ENCODE data around the gene BCL2.

BCL2 gene

DNA sequence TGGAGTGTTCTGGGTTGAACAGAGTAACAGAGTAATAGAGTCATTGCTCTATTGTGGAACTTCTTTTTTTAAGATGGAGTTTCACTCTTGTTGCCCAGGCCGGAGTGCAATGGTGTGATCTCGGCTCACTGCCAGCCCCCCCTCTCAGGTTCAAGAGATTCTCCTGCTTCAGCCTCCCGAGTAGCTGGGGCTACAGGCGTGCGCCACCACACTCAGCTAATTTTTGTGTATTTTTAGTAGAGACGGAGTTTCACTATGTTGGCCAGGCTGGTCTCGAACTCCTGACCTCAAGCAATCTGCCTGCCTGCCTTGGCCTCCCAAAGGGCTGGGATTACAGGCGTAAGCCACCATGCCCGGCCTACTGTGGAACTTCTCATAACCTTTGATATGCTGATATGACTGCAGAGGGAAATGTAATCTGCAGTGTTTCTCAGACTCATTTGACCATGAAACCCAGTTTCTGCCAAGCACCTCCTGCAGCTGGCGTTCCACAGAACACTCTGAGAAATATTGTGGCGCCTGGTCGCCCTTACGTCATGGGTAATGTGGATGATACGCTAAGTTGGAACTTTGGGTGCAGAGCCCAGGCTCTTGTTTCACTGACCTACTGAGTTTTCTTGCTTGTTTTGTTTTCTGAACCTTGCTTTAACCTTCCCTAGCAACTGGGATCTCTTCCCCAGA is 213.8 kb downstream of the BCL2 start:
- Histone ChIP-seq H3K27ac (ENCODE audit: low read depth, low read length) (no peak overlapping the region), H3K27me3 (ENCODE audit: control insufficient read depth, insufficient read depth, low read length) (peaks cover under 1% of the 10 kb centered on the region), H3K36me3 (ENCODE audit: control insufficient read depth, insufficient read depth, low read length) (no peaks in the 10 kb centered on the region), H3K9ac (ENCODE audit: low read length) (no peak overlapping the region), H3K4me1 (ENCODE audit: control insufficient read depth, insufficient read depth, low read length) (no peaks in the 10 kb centered on the region), H3K4me3 (ENCODE audit: low read length) (no peak overlapping the region)

DNA sequence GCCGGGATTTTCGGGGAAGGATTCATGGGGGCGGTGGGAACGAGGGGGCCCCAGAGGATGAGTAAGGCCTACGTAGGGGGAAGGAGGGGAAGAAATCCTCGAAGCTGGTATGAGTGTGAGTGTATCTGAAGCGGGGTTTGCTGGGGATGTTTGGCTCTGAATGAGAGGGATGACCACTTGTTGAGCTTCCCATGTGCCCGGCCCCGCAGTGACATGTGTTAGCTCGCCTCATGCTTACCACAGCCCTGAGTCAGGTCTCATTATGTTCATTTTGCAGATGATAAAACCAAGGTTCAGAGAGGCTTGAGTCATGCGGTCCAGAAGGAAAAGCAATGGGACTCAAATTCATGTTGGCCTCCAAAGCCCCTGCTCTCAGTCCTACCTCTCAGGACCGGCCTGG is 214.7 kb downstream of the BCL2 start:
- Histone ChIP-seq H3K4me3 (ENCODE audit: low read length) (no peak overlapping the region), H3K27ac (ENCODE audit: low read depth, low read length) (no peak overlapping the region), H3K36me3 (ENCODE audit: control insufficient read depth, insufficient read depth, low read length) (no peaks in the 10 kb centered on the region), H3K4me1 (ENCODE audit: control insufficient read depth, insufficient read depth, low read length) (no peaks in the 10 kb centered on the region), H3K9ac (ENCODE audit: low read length) (no peak overlapping the region), H3K27me3 (ENCODE audit: control insufficient read depth, insufficient read depth, low read length) (peaks cover 3% of the 10 kb centered on the region)

- Histone ChIP-seq H3K4me3 (ENCODE audit: low read length) (no peak overlapping the region), H3K27ac (ENCODE audit: low read depth, low read length) (no peak overlapping the region), H3K36me3 (ENCODE audit: control insufficient read depth, insufficient read depth, low read length) (no peaks in the 10 kb centered on the region), H3K9ac (ENCODE audit: low read length) (no peak overlapping the region), H3K27me3 (ENCODE audit: control insufficient read depth, insufficient read depth, low read length) (peaks cover 3% of the 10 kb centered on the region), H3K4me1 (ENCODE audit: control insufficient read depth, insufficient read depth, low read length) (no peaks in the 10 kb centered on the region)
Observed at GRCh38 chr18:63102941-63103744, 216.4 kb downstream of the BCL2 start.

DNA sequence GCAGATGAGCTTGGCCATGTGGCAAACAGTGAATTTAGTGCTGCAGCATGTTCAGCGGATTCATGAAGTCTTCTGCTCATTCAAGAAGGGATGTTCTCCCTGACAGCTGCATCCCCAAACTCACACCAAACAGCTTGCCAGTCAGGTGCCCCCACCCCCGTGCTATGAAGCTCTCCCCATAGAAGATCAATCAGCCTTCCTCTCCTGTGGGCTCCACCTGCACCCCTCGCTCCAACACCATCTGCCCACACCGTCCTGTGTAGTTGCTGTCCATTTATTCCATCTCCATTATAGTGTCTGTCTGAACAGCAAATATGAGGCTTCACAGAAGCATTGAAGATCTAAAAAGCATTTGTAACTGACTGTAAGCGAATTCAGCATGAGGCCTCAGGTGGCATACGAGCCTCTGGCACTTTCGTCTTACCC is 218.9 kb downstream of the BCL2 start:
- Histone ChIP-seq H3K4me3 (ENCODE audit: low read length) (no peak overlapping the region), H3K4me1 (ENCODE audit: control insufficient read depth, insufficient read depth, low read length) (peaks cover 18% of the 10 kb centered on the region), H3K9ac (ENCODE audit: low read length) (no peak overlapping the region), H3K36me3 (ENCODE audit: control insufficient read depth, insufficient read depth, low read length) (no peaks in the 10 kb centered on the region), H3K27me3 (ENCODE audit: control insufficient read depth, insufficient read depth, low read length) (peaks cover 3% of the 10 kb centered on the region), H3K27ac (ENCODE audit: low read depth, low read length) (no peak overlapping the region)

DNA sequence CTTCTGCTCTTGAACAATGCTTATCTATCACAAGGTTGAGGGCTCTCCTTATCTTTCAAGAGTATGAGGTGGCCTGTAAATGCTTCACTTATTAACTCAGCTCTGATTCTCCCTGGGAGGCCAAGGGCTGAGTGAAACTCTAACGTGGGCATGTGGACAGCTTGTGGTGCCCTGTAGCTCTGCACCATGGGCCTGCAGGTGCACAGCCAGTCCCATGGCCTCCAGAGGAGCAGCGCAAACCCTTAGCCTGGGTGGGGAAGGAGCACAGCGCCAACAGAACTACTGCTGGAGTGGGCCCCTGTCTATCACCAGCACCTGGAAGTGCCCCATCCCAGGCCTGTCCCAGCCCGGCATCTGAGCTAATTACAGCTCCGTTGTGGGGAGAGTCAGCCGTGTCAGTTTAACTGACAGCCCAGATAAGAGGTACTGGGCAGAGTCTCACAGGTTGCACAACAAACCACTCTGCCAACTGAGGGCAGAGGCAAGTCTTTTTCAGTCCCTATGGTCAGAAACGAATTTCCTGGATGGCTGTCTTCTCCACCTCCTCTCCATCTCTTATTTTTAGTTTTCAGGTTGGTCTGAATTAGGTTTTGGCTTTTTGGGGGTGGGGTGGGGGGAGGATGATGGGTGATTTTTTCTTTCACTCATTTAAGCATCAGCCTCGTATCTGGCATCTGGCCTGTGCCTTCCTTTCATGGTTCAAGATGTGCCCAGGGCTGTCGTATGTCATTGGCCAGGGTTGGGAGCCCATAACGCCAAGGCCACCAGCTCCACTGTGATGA is 219.5 kb downstream of the BCL2 start:
- Histone ChIP-seq H3K27me3 (ENCODE audit: control insufficient read depth, insufficient read depth, low read length) (peaks cover 3% of the 10 kb centered on the region), H3K4me1 (ENCODE audit: control insufficient read depth, insufficient read depth, low read length) (peaks cover 24% of the 10 kb centered on the region), H3K4me3 (ENCODE audit: low read length) (no peak overlapping the region), H3K36me3 (ENCODE audit: control insufficient read depth, insufficient read depth, low read length) (no peaks in the 10 kb centered on the region), H3K27ac (ENCODE audit: low read depth, low read length) (no peak overlapping the region), H3K9ac (ENCODE audit: low read length) (no peak overlapping the region)

DNA sequence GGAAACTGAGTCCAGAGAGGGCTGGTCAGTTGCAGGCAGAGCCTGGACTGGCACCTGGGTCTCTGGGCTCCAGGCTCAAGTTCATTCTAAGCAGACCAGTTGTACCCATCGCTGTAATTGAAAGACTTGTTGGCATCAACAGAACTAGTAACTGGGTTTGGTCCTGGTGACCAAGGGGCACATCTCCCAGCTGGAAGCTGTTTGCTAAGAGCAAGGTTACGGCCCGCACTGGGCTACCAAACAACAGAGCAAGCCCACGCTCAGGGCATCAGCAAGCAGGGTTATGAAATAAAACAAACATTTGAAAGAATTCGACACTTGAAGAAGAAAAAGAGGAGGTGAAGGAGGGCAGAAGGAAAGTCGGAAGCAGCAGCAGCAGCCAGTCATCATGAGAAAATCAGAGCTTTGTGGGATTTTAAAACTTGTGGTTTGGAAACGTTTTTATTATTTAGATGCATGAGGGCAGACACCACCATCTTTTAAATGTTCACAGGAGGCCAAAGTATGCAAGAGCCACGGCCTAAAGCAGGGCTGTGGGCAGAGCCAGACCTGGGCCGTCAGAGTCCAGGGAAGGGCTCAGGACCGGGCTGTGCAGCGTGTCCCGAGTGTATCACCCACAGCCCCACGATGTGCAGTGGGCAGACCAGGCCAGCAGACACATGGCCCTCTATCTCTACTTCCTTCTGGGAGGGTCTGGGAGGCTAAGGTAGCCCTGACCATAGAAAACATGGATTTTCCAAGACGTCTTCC is 220.3 kb downstream of the BCL2 start:
- peaks cover 3% of the 10 kb centered on the region for H3K27me3 ChIP-seq (ENCODE audit: control insufficient read depth, insufficient read depth, low read length)
- H3K4me1 ChIP-seq (ENCODE audit: control insufficient read depth, insufficient read depth, low read length) = peaks cover 24% of the 10 kb centered on the region
- H3K36me3 ChIP-seq (ENCODE audit: control insufficient read depth, insufficient read depth, low read length) = no peaks in the 10 kb centered on the region
- no peak overlapping the region for H3K27ac ChIP-seq (ENCODE audit: low read depth, low read length)
- no peak overlapping the region for H3K4me3 ChIP-seq (ENCODE audit: low read length)
- H3K9ac ChIP-seq (ENCODE audit: low read length) = no peak overlapping the region

DNA sequence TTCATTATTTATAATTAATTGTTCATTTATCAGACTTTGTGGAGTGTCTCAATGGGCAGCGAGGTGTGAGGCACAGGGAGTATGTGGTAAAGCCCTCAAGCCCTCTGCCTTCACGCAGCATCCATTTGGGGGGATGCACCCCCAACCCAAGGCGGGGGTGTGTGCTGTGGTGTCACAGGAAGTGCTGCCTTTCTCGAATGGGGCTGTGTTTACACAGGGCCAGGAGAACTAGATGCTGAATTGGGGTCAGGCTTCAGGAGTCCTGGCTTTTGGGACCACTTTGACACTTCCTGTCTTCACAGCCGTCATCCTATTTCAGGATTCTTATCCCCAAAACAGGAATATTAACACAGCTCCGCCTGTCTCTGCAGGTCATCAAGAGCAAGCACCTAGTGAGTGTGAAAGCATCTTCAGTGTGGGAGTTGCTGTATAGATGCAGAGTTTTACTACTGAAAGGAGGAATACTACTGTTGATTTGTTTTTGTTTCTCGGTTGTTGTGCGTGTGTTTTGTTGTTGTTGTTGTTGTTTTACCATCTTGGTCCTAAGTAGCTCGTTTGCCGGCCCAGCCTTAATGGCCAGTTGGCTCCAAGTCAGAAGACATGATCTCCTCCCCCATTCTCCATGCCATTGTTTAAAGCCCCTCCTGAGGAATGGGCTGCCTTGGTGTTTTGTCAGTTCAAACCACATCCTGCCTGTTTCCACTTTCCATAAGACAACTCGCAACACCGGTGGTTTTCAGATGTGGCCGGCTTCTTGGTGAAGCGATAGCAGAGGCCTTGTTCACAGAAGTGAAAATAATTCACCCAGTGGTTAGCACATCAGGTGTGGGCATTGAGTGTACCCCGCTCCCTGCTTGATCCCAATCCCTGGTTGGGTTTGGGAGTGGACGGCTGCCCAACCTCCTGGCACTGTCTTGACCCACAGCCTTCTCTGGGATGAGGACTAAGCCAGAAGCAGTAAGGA is 221.3 kb downstream of the BCL2 start:
- H3K4me1 ChIP-seq (ENCODE audit: control insufficient read depth, insufficient read depth, low read length) = peaks cover 24% of the 10 kb centered on the region
- no peak overlapping the region for H3K27ac ChIP-seq (ENCODE audit: low read depth, low read length)
- no peaks in the 10 kb centered on the region for H3K36me3 ChIP-seq (ENCODE audit: control insufficient read depth, insufficient read depth, low read length)
- no peak overlapping the region for H3K9ac ChIP-seq (ENCODE audit: low read length)
- H3K27me3 ChIP-seq (ENCODE audit: control insufficient read depth, insufficient read depth, low read length) = peaks cover 3% of the 10 kb centered on the region
- H3K4me3 ChIP-seq (ENCODE audit: low read length) = no peak overlapping the region

DNA sequence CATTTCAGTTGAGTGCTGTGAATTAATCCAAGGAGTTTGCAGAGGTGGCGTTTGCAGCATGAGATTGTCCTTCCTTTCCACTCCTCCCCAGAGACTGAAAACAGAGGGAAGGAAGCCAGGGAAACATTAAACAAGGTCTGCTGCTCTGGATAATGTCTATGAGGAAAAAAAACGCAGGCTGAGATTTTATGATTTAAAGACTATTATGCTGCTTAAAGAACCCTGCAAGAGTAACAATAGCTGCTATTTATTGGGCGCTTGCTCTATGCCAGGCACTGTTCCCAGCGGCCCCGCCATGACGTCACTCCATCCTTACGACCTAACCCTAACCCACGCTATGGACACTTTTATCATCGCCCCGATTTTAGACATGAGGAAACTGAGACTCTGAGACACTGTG is 222.4 kb downstream of the BCL2 start:
- Histone ChIP-seq H3K27me3 (ENCODE audit: control insufficient read depth, insufficient read depth, low read length) (peaks cover 5% of the 10 kb centered on the region), H3K9ac (ENCODE audit: low read length) (no peak overlapping the region), H3K4me3 (ENCODE audit: low read length) (no peak overlapping the region), H3K27ac (ENCODE audit: low read depth, low read length) (peak overlapping the region; percentile 69), H3K4me1 (ENCODE audit: control insufficient read depth, insufficient read depth, low read length) (peaks cover 24% of the 10 kb centered on the region), H3K36me3 (ENCODE audit: control insufficient read depth, insufficient read depth, low read length) (no peaks in the 10 kb centered on the region)

GRCh38 chr18:63096327-63096874 is 223.2 kb downstream of the BCL2 start:
- Histone ChIP-seq H3K4me1 (ENCODE audit: control insufficient read depth, insufficient read depth, low read length) (peaks cover 24% of the 10 kb centered on the region), H3K27me3 (ENCODE audit: control insufficient read depth, insufficient read depth, low read length) (peaks cover 5% of the 10 kb centered on the region), H3K4me3 (ENCODE audit: low read length) (no peak overlapping the region), H3K36me3 (ENCODE audit: control insufficient read depth, insufficient read depth, low read length) (no peaks in the 10 kb centered on the region), H3K9ac (ENCODE audit: low read length) (no peak overlapping the region), H3K27ac (ENCODE audit: low read depth, low read length) (no peak overlapping the region)

GRCh38 chr18:63095768-63096167 is 223.8 kb downstream of the BCL2 start:
- no peak overlapping the region for H3K27ac ChIP-seq (ENCODE audit: low read depth, low read length)
- peaks cover 5% of the 10 kb centered on the region for H3K27me3 ChIP-seq (ENCODE audit: control insufficient read depth, insufficient read depth, low read length)
- H3K4me1 ChIP-seq (ENCODE audit: control insufficient read depth, insufficient read depth, low read length) = peaks cover 28% of the 10 kb centered on the region
- H3K4me3 ChIP-seq (ENCODE audit: low read length) = no peak overlapping the region
- H3K9ac ChIP-seq (ENCODE audit: low read length) = peak overlapping the region; percentile 50
- H3K36me3 ChIP-seq (ENCODE audit: control insufficient read depth, insufficient read depth, low read length) = no peaks in the 10 kb centered on the region

All from rectal smooth muscle tissue (tissue), 1 donor.